GM11168 (cell line): ENCODE measurements around the gene PIK3R1.
"Not testable (repeated sequence)": the region's sequence is repeated elsewhere in the genome, so short reads cannot be mapped to it uniquely, and the experiment has no call there.

Experiments
- in situ Hi-C: fragments of 300-500 bp; cut with MboI; formaldehyde crosslinking; loops from one replicate; pipeline ENCODE4 v1.12.0; 2022; ENCODE audit warnings: low sequenced_read_pairs; ENCODE audit not compliant: unreplicated experiment

Gene PIK3R1

GRCh38 chr5:68191083-68191791 is 24.3 kb upstream of the PIK3R1 start:
- in situ Hi-C loops, result no loop called here

- in situ Hi-C loops, result no loop called here
These were observed 22.9 kb upstream of the PIK3R1 start for GRCh38 chr5:68192679-68193060.

- in situ Hi-C loops, result no loop called here
These were observed 22.0 kb upstream of the PIK3R1 start for GRCh38 chr5:68193481-68194036.

GRCh38 chr5:68194386-68194785 is 21.2 kb upstream of the PIK3R1 start:
- in situ Hi-C loops, result no loop called here

- in situ Hi-C loops, result no loop called here
These were observed 20.4 kb upstream of the PIK3R1 start for GRCh38 chr5:68195137-68195536.

- in situ Hi-C loops, result no loop called here
These were observed 18.7 kb upstream of the PIK3R1 start for GRCh38 chr5:68196876-68197275.

- in situ Hi-C loops, result no loop called here
These were observed 15.3 kb upstream of the PIK3R1 start for GRCh38 chr5:68200288-68200687.

GRCh38 chr5:68210654-68211053 is 4.9 kb upstream of the PIK3R1 start:
- in situ Hi-C loops, result not testable (repeated sequence)

GRCh38 chr5:68214482-68215207 is 911 bp upstream of the PIK3R1 start:
- in situ Hi-C loops, result no loop called here

GRCh38 chr5:68215898-68216244 is 315 bp downstream of the PIK3R1 start:
- in situ Hi-C loops, result no loop called here

- in situ Hi-C loops, result no loop called here
These were observed 890 bp downstream of the PIK3R1 start for GRCh38 chr5:68216245-68217046.

GRCh38 chr5:68217047-68217355 is 1.4 kb downstream of the PIK3R1 start:
- in situ Hi-C loops, result no loop called here

GRCh38 chr5:68217528-68217927 is 2.0 kb downstream of the PIK3R1 start:
- in situ Hi-C loops, result no loop called here

GRCh38 chr5:68219161-68219816 is 3.7 kb downstream of the PIK3R1 start:
- in situ Hi-C loops, result no loop called here

GRCh38 chr5:68220260-68220659 is 4.7 kb downstream of the PIK3R1 start:
- in situ Hi-C loops, result no loop called here

GRCh38 chr5:68220914-68221313 is 5.4 kb downstream of the PIK3R1 start:
- in situ Hi-C loops, result no loop called here

GRCh38 chr5:68221488-68221887 is 5.9 kb downstream of the PIK3R1 start:
- in situ Hi-C loops, result no loop called here

GRCh38 chr5:68222310-68222709 is 6.8 kb downstream of the PIK3R1 start:
- in situ Hi-C loops, result no loop called here

GRCh38 chr5:68222824-68223354 is 7.3 kb downstream of the PIK3R1 start:
- in situ Hi-C loops, result no loop called here

GRCh38 chr5:68223904-68224303 is 8.3 kb downstream of the PIK3R1 start:
- in situ Hi-C loops, result no loop called here
